ENCODE measurements around the gene PLPPR5.
"Not testable (repeated sequence)": the region's sequence is repeated elsewhere in the genome, so short reads cannot be mapped to it uniquely, and the experiment has no call there.

PLPPR5 gene

GRCh38 chr1:98919211-98919610 is 85.5 kb downstream of the PLPPR5 start:
- DNase-seq (ENCODE audit: low spot score), result no peak

- DNase-seq (ENCODE audit: low spot score), result no peak
Observed at GRCh38 chr1:98914547-98914946, 90.1 kb downstream of the PLPPR5 start.

DNA sequence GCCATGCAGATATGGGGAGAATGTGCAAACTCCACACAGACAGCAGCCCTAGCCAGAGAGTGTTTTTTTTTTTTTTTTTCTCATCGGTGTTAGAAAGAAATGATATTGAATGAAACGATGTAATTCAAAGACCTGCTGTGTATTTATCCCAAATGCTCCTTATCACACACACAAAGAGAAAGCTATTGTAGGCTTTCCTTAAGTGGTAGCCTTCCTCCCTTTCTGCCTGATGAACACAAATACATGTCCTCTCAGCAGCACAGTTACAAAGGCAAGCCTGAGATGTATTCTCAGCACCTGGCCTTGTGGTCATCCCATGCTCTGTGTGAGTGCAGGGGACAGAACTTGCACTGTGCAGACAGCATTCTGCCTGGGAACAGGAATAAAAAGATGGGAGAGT is 93.8 kb downstream of the PLPPR5 start:
- DNase-seq (ENCODE audit: low spot score), result no peak

DNA sequence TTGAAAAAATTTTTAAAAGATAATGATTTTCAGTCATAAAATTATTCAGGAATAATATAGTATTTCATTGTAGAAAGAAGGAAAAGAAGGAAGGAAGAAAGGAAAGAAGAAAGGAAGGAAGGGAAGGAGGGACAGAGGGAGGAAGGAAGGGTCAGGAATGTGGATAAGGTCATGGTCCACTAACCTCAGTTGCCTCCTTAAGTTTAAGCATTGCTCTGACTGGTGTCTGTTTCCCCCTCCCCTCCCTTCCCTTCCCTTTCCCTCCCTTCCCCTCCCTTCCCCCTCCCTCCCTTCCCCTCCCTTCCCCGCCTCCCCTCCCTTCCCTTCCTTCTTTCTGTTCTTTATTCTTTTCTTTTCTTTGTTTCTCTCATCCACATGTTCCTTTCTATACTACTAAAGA is 95.7 kb downstream of the PLPPR5 start:
- DNase-seq (ENCODE audit: low spot score), result no peak

GRCh38 chr1:98906809-98907208 is 97.9 kb downstream of the PLPPR5 start:
- no peak for DNase-seq (ENCODE audit: low spot score)

DNA sequence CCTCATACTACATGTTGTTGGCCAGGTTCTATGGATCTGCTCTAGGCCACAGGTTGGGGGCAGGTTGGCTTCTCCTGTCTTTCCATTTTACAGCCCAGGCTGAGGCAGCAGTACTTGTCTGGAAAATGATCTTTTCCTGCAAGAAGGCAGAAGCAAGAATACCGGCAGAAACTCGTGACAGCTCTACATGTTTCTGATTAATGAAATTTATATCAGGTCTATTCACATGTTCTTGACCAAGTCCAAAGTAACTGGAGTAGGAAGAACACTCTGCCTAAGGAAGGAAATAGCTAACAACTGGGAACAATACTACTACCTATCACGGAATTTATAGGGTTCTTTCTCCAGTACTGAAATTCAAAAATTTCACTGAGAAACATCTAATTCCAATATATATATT is 98.3 kb downstream of the PLPPR5 start:
- no peak for DNase-seq (ENCODE audit: low spot score)

DNA sequence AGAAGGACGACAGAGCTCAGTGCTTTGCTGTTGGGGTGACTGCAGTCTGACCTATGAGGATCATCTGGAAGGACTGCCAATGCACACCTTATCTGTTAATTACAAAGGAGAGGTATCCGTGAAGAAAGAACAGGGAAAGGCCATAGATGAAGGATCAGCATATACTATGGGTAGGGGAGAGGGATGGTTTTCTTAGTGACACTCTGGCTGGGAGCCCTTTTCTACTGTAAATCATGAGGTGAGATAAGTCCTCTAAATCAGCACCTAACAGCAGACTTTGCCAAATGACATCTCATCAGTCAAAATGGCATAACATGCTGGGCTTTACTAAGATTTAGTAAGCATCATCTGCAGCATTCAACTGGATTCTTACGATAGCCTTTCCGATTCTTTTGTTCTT is 100.0 kb downstream of the PLPPR5 start:
- DNase-seq (ENCODE audit: low spot score), result no peak

GRCh38 chr1:98903726-98904125 is 100.9 kb downstream of the PLPPR5 start:
- DNase-seq (ENCODE audit: low spot score), result no peak

GRCh38 chr1:98903261-98903660 is 101.4 kb downstream of the PLPPR5 start:
- DNase-seq (ENCODE audit: low spot score), result peak; percentile 74

DNA sequence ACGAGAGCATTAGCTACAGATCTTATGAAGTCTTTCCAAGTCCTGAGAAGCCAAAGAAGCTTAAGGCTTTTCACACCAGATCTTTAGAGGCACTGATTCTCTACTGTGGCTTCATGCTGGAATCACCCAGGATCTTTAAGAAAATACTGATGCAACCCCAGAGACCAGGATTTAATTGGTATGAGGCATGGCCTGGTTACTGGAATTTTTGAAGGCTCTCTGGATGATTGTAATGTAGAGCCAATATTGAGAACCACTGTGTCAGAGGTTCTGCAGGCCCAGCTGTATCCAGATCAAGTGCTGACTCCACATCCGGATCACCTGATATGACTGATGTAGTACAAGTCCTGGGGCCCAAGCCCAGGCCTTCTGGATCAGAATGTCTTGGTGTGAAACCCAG is 105.7 kb downstream of the PLPPR5 start:
- DNase-seq (ENCODE audit: low spot score), result no peak

- no peak for DNase-seq (ENCODE audit: low spot score)
Observed at GRCh38 chr1:98897479-98897878, 107.2 kb downstream of the PLPPR5 start.

DNA sequence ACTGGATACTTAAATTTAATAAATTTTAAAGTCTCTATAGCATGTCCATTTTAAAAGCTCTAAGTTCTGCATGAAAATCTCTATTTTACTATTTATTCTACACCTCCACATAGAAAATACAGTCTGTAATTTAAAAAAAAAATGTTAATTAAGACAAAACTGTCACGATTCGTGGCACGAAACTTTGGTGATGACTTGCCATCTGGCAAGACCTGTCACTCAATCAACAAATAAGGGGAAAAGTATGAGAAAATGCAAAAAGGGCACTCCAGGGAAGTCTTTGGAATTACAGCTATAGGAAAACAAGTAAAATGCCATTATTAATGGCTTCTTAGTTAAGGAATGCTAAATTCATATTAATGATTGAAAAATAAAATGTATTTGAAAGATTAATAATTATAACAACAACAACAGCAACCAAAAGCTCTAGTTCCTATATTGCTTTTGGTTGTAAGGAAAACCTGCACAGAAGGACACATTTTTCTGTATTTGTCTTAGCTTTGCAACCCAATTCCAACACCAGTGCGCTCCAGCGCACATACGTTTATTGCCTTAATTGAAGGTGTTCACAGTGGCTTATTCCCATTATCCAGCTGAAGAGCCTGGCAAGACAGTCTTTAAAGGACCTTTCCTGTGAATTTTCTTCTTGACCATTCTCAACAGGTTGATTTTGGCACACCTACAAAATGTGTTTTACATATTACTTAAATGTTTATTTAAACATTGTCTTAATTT is 107.8 kb downstream of the PLPPR5 start:
- DNase-seq (ENCODE audit: low spot score), result no peak

DNA sequence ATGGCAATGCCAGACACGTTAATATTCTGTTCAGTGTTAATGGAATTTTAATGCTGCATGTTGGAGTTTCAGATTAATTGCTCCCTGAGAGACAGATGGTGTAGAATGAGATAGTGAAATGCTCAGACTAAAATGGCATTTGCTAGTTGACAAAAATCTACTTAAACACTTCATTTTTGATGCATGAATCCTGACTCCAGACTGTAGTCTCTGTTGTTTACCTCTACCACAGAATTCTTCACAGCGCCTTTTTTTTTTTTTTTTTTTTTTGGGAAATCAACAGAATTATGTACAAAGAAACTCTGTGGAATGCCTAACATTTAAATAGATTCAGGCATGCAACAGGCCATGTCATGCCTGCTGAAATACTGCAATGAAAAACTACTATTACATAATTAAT is 111.3 kb downstream of the PLPPR5 start:
- DNase-seq (ENCODE audit: low spot score), result no peak

DNA sequence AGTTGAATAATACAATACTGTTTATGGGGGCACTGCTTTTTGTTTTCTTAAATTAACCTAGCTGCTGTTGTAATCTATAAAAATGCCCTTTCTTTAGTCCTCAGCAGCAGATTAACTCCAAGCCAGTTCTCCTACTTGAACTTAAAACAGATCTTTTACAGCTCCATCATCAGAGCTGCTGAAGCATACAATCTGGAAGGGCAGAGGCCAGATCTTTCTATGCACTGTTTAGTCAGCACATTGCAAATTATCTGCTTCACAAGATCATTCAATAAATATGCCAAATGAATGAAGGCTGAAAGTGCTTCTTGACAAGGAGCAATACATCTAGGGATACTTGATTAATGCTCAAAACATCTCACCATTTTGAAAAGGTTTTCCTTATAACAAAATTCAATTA is 115.8 kb downstream of the PLPPR5 start:
- DNase-seq (ENCODE audit: low spot score), result no peak

DNA sequence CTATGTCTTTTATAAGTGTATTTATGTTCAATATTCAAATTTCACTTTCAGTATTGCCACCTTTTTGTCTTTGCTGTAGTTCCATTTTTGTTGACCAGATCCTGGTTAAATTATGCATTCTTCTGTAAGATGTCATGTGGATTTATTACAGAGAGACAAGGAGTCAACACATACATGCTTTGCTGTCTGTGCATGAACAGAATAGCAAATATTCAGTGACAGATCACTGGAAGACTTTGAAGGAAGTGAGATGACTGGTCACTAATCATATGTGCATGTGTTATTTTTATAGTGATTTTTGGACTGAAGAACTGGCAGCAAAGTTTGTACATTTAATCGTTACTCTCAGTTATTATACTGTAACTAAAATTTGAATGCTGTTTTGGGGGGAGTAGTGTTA is 117.2 kb downstream of the PLPPR5 start:
- no peak for DNase-seq (ENCODE audit: low spot score)

- DNase-seq (ENCODE audit: low spot score), result no peak
Observed at GRCh38 chr1:98884864-98885263, 119.8 kb downstream of the PLPPR5 start.

GRCh38 chr1:98881901-98882300 is 122.8 kb downstream of the PLPPR5 start:
- DNase-seq (ENCODE audit: low spot score), result no peak

DNA sequence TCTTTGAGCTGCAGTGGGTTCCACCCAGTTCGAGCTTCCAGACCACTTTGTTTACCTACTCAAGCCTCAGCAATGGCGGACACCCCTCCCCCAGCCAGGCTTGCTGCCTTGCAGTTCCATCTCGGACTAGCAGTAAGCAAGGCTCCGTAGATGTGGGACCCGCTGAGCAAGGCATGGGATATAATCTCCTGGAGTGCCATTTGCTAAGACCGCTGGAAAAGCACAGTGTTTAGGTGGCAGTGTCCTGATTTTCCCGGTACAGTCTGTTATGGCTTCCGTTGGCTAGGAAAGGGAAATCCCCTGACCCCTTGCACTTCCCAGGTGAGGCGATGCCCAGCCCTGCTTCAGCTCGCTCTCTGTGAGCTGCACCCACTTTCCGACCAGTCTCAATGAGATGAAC is 123.4 kb downstream of the PLPPR5 start:
- not testable (repeated sequence) for DNase-seq (ENCODE audit: low spot score)

GRCh38 chr1:98874828-98875227 is 129.8 kb downstream of the PLPPR5 start:
- DNase-seq (ENCODE audit: low spot score), result no peak

DNA sequence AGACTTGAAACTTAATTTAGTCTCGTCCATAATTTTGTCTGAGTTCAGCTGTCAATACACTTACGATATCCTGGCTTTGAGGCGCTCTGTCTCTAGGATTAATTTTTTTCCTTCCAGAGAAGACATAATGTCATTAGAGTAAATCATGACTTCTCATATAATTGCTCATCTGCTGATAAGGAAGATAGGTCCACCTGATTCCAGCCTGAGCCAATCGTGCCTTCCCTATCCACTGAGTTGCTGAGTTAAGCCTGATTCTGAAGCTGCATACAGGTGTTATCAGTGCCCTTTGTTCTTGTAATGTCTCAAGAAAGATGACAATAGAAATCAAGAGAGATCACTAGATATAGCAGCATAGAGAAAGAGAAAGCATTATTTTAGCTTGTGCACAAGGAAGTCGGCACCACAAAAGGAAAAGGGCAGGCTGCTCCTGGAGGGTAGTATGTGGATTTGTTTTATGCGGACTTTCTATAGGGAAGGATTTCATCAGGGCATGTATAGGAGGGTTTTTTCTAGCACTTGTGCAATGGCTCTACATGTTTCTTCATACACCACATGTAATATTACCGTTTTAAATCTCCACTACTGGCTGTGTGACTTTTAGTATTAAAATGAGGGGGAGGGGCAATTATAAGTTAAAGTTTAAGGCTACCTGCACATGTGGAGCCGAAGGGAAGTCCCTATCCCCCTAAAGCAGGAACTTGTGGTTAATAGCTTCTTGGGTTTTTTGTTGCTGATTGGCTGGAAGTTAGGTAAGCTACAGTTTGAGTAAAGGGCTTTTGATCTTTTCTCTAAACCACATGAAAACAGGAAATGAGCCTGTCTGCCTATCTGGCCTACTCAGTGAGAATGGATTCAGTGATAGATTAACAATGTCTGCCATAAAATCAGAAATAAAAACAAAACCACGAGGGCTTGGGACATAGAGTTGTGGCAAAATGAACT is 133.4 kb downstream of the PLPPR5 start:
- peak; percentile 37 for DNase-seq (ENCODE audit: low spot score)

DNA sequence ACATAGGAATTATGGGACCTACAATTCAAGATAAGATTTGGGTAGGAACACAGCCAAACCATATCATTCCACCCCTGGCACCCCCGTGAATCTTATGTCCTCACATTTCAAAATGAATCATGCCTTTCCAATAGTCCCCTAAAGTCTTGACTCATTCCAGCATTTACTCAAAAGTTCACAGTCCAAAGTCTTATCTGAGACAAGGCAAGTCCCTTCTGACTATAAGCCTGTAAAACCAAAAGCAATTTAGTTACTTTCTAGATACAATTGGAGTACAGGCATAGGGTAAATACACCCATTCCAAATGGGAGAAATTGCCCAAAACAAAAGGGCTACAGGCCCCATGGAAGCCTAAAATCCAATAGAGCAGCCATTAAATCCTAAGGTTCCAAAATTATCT is 138.9 kb downstream of the PLPPR5 start:
- DNase-seq (ENCODE audit: low spot score), result no peak

DNA sequence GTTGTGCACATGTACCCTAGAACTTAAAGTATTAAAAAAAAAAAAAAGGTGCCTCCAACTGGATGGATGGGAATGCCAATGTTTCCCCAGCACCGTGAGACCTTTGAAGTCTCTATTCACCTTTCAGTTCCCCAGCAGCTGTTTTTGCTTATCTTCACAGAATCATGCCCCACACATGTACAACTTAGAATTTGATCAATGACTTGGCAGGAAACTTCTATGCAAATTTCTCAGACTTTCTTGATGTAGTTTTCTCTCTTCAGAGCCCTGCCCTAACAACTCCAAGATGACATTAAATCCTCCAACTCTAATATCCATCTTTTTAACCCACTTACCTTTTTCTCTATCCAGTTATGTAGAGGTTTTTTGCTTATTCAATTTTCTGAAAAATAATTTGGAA is 144.3 kb downstream of the PLPPR5 start:
- DNase-seq (ENCODE audit: low spot score), result no peak

GRCh38 chr1:98854137-98854536 is 150.5 kb downstream of the PLPPR5 start:
- DNase-seq (ENCODE audit: low spot score), result no peak
